DMS53 (cell line): ENCODE data around the gene USP31.

ENCODE experiments used
- DNase-seq: peaks from one replicate; lab custom pipeline; 2025; lab: John Stamatoyannopoulos, UW

The USP31 gene

DNA sequence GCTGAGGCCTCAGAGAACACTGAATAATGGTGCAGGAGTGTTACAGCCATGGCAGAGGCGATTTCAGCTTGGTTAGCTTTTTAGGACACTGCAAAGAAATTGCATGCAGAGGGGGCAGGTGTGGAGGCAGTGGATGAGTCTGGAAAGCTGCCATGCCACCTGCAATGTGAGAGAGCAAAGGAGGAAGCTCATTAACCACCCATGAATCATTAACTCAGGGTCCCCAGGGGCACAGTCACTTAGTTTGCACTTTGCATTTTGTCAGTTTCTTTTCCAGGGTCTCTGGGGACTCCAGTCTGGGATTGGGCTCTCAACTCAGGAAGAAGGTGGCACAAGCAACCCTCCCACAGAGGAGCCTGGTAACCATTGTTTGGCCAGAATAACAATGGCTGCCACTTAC, 132.9 kb downstream of the USP31 start:
- DNase-seq: peak; percentile 68

DNA sequence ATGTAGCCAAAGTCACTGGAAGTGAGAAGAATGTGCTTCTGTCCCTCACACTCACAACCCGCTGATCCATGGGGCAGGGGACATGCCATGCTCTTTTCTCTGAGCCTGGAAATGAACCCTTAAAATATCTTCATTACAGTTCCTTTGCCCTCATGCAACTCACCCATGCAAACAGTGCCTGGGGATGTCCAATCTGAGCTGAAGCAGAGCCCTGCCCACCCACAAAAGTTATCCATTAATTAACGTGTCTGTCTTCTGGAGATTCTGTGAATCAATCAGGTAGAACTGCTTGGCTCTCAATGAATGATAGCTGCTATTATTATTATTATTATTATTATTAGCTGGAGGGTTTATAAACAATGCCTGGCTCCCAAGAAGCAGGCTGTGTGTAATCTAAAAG, 133.7 kb downstream of the USP31 start:
- DNase-seq: peak; percentile 14

GRCh38 chr16:23014592-23014991, 134.7 kb downstream of the USP31 start:
- DNase-seq: peak; percentile 39
